GM21825 (cell line): Measurements from ENCODE around the gene MORN1.

ENCODE experiments used
- ATAC-seq: cut with Tn5 transposase; IDR thresholded peaks from one replicate; pipeline ENCODE4 v1.9.1; 2021; ENCODE audit warnings: mild to moderate bottlenecking, moderate library complexity; ENCODE audit not compliant: unreplicated experiment

The MORN1 gene

DNA sequence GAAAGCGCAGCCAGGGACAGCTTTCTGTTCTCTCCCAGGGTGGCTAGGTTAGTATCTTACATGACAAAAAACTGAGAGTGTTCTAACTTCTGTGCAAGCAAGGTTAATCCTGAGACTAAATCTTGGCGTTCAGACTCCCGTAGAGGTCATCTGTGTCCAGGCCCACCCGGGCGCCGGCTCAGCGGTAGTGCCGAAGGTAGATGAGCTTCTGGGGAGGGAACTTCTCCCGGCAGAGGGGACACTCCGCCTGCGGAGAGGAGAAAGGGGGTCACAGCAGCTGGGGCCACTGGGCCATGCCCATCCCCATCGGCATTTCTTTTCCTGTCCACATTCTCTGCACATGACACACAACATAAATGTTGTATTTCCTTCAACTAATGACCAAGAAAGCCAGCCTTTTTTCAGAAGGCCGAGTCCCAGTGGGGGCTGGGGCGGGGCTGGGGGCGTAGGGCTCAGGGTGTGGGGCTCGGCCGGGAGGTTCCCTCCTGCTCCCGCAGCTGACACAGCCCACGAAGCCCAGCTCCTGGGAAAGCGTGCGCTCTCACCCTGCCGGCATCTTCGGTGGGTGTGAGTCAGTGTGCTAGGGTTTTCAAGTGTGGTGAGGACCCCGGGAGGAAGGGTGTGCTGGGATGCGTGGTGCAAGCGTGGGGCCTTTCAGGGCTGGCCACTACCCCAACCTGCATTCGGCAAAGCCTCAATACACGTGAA, 14.4 kb upstream of the MORN1 start:
- ATAC-seq, result no peak

GRCh38 chr1:2404890-2405511, 13.6 kb upstream of the MORN1 start:
- ATAC-seq, result no peak

DNA sequence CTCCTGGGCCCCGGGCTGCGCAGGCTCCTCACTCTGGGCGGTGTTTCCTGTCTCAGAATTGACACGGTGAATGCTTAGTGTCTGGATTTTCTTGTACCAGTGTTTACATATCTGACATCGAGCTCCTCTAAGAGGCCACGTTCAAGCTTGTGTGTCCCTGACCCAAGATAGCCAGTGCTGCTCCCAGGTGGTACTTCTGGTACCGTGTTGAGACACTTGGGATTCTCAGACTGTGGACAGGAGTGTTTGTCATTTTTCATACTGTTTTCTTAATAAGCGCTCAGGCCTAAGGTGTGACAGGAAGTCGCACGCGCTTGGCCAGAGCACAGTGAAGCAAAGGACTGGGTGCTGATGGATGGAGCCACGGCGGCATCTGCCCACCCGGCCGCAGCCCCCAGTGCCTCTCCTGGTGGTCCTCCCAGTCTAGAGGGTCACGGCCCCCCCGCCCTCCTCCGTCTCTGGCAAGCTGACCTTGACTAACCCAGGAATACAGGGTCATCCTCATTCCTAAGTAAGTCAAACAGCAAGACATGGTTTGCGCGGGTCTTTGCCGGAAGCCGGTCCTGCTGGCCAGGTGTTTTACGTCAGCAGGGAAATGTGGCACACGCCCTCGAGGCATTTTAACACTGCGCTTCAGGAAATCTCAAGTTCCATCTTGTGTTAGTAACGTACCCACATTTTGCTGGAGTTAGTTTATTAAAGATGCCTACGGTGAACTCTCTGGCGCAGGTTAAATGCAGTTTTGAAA, 13.0 kb upstream of the MORN1 start:
- no peak for ATAC-seq

GRCh38 chr1:2403273-2403672, 11.9 kb upstream of the MORN1 start:
- ATAC-seq, result no peak

DNA sequence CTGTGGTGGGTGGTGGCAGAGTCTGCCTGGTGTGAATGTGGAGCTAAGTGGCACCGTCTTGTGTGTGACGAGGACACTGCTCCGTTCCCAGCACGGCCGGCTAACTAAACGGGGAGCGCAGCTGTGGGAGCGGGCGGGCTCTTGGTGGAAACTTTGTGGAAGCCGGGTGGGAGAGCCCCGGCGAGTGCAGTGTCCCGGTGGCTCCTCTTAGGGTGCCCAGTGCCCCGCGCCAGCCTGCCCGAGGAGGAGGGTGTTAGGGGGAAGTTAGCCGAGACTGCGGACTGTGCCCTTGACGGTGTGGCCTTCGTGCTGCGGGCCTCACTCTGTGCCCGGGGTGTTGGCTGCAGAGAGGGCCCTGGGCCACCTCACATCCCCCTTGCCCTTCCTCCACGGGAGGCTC, 11.1 kb upstream of the MORN1 start:
- no peak for ATAC-seq

- no peak for ATAC-seq
Measured at GRCh38 chr1:2400950-2401649, 9.7 kb upstream of the MORN1 start.

DNA sequence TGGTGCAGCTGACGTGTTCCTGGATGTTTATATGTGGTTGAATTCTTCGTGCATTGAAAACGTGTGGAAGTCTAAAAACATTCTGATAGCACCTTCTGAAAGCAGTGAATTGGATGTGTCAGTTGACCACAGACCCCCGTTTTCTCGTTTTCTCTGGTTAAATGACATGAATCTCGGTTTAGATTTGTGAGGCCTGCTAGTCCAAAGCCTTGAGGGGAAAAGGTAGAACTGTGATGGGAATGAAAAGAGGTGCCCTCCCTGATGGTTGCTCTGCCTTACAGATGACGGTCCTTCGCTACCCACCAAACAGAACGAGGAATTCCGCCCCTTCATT, 9.2 kb upstream of the MORN1 start:
- ATAC-seq, result no peak

DNA sequence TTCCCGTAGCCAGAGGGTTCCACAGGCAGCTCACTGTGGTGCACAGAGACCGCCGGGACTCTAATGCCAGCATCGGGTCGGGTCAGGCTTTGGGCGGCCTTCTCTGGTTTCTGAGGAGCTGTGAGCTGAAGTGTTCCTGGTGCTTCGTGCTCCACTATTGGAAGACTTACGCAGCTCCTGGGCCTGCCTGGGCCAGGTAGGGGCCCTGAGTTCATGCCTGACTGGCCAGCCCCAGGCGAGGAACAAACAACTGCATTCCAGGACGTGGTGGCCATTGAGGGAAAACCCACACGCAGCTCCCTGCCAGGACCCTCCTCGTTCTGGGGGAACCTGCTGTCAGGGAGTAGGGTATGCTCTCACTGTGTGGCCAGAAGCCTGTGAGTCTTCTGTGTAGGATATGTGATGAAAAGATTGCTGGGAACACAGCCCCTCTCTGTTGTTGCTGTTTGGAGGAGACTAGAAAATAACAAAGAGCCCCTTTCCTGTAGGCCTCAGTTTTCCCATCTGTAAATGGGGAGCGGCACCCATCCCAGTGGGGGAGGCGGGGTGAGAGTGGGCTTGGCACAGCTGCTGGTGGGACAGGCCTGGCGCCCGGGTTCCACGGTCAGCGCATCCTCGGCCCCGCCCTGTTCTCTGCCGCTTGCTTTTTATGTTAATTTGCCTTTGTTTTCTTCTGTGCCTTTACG, 8.7 kb upstream of the MORN1 start:
- no peak for ATAC-seq

DNA sequence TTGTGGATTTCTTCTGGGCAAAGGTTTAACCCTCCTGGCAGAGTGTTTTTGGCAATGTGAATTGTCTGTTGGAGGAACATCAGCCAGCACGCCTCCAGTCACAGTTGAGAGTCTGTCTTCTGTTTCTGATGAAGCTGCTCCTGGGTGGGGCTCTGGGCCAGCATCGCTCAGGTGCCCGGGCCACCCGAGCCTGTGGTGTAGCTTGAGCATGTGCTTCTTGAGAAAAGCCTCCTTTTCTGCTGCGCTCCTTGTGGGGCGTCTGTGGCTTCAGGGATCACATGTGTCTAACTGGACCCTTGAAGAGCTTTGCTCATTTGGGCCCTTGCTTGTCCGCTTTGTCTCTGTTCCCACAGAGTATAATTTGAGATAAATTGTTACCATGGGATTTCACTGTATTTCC, 7.5 kb upstream of the MORN1 start:
- ATAC-seq, result no peak

- no peak for ATAC-seq
Measured at GRCh38 chr1:2397007-2397679, 5.8 kb upstream of the MORN1 start.

GRCh38 chr1:2396476-2396875, 5.1 kb upstream of the MORN1 start:
- no peak for ATAC-seq

DNA sequence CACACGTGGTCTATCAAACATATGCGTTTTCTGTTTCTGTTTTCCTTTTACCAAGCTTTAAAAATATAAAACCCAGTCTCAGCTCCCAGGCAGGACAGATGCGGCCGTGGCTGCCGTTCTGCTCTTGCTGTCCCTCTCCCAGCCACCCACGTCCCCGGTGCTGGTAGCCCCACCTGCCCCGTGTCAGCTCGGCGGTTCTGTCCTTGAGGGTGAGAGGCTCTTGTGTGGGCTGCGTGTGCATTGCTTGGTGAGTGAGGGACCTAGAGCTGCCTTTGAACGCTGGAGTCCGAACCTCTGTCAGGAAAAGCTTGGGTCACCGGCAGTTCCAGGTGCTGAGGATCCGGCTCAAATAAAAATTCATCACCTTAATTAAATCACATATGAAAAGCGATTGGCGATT, 4.7 kb upstream of the MORN1 start:
- ATAC-seq, result no peak

- no peak for ATAC-seq
Measured at GRCh38 chr1:2395245-2395644, 3.9 kb upstream of the MORN1 start.

- ATAC-seq, result no peak
Measured at GRCh38 chr1:2394761-2395160, 3.4 kb upstream of the MORN1 start.

DNA sequence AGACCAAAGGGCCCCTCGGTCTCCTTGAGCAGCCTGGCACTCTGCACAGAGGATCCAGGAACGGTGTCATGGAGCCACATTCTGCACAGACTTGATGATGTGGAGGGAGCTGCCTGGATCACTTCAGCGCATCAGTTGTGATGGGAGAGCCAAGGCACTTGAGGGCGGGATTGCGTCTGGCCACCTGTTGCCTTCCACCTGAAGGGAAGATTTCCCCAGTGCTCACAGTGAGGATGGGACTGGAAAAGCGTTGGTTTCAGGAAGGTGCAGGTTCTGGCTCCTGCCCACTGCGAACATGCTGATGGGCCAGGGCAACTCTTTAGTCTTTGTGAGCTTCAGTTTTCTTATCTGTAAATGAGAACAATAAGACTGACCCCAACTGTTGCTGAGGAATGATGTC, 2.9 kb upstream of the MORN1 start:
- no peak for ATAC-seq

DNA sequence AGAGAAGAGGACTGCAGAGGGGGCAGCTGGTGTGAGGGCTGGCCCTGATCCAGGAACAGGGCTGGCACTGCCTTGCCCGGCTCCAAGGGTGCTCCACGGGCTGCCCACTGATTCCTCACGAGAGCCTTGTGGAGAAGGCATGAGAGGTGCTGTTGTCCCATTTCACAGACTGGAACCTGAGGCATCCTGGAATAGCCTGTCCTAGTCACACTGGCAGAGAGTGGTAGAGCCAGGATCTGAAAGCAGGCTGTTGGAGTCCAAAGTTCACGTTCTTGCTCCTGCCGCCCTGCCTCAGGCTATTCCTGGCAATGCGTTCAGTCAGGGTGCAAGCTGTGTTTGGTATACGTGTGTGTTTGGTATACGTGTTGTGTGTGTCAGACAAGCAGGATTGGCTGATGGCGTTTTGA, 2.1 kb upstream of the MORN1 start:
- ATAC-seq, result no peak

- ATAC-seq, result no peak
Measured at GRCh38 chr1:2392686-2393085, 1.3 kb upstream of the MORN1 start.

- ATAC-seq, result peak; percentile 14
Measured at GRCh38 chr1:2391931-2392509, 666 bp upstream of the MORN1 start.

- ATAC-seq, result no peak
Measured at GRCh38 chr1:2389644-2390043, 1.7 kb downstream of the MORN1 start.
